AML-193 (cell line): Measurements from ENCODE around the gene GPC3.

Experiments used
- DNase-seq, 2 experiments: peaks; one replicate each; lab custom pipeline; 2025; lab: John Stamatoyannopoulos, UW

Gene GPC3

DNA sequence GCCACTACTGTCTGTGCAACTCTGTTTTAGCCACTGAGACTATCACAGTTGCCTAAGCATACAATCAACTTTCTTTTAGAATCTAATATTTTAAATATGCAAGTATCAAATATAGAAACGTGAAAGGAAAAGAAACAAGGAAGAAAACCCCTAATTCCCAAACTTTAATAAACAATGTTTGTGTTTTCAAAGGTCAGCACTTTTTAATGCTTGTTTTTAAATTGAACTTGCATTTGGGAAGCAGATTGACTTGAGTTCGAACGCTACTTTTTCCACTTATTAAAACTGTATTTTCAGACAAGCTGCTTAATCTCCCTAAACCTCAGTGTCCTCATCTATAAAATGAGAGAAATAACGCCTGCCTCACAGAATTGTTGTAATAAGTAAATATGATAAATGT lies 384.3 kb downstream of the GPC3 start:
- DNase-seq = no peak

DNA sequence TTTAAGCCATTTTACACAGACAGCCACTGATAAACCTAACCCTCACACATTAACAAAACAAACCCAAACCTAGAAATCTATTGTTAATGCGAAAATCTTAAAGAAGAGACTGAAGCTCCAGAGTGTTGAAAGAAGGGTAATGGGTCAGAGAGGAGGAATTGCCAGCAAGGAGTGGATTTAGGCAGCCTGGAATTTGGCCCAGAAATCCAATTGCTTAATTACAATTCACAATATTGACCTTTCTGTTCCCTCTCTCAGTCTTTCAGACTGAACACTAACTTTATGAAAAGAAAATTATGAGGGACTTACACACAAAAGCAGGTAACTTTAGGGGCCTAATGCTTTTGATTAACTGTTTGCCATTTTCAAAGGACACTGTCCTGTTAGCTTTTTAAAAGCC lies 384.9 kb downstream of the GPC3 start:
- DNase-seq = no peak

DNA sequence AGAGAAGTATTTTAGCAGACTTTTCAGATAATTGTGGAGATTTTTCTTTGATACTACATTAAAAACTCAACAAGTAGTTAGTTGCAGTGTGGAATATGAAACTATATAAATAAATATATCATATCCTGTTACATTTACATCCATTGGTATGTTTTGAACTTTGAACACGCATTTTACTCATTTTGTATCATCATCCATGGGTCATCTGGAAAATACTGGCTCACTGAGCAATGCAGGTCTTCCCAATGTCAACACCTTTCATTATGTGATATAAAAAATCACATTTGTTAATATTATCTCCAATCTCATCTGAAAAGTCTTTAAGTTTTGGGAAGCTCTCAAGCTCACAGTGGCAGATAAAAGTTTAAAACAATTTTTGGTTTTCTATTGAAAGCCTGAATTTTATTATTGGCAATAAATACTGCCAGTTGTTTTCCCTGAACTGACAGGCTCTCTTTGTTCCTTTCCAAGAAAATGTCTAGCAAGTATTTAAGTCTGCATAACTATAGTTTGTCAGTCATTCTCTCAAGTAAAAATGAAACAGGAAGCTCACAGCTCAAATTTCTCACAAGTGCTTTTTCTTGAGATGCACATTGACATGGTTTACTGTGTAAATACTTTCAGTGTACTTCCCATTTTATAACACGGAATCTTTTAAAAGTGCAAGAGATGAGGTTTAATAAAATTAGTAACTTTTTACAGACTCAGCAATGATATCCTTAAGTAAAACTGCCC lies 386.6 kb downstream of the GPC3 start:
- DNase-seq = no peak

DNA sequence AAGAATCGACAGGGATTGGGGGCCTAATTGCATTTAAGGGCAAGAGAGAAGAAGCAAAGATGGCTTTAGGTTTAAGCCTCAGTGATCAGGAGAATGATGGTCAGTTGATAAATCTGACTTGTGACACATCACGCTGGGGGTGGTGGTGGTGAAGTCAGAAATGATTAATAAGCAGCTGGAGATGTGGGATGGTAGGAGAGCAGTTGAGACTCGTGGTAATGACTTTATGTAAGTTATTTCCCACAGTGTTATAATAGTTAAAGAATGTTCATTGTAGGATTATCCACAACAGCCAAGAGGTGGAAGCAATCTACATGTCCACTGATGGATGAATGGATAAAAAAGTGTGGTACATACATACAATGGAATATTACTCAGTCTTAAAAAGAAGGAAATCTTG lies 391.2 kb downstream of the GPC3 start:
- DNase-seq = no peak

DNA sequence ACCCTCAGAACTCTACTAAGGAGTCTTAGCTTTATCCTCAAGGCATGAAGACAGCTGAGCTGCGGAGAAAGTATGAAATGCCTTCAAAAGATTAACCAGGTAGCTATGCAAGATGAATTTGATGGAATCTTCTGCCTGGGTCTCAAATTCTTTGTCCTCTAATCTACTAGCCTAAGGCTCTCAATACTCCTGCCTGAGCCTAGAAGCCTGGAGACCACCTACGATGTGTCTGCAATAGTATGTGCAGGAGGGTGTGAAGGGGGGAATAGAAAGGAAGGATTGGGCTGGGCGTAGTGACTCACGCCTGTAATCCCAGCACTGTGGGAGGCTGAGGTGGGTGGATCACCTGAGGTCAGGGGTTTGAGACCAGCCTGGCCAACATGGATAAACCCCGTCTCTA lies 391.9 kb downstream of the GPC3 start:
- DNase-seq = no peak

DNA sequence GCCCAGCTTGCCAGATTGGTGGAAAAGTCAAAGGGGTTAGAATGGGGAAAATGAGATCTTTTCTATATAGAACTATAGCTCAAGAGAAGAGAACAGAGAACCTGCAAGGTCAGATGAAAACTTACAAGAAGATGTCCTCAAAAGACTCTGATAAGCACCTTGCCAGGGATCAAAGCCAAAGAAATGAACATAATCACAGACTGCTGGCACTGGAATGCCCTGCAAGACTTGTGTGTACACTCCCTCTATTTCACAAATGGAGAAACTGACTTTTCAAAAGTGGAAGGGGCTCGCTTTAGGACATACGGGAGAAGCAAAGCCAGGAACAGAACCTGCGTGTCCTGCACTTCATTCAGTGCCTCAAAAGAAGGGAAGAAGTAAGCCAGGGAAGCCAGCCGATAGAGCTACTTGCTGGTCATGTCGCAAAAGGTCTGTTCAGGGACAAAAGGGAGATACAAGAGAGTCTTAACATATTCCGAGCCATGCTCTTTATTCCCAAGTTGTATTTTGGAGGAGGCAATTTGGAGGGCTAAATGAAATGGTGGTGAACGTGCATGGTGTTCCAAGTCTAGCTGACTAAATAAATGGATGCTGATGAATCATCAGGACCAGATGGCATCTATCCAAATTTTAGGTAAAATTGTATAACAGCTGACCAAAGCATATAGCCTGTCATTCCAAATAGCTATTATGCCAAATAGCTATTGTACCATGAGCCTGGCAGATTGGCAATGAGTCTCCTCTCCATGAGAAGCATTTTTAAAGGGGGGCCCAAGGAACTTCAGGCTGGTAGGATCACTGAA lies 394.5 kb downstream of the GPC3 start:
- no peak for DNase-seq

DNA sequence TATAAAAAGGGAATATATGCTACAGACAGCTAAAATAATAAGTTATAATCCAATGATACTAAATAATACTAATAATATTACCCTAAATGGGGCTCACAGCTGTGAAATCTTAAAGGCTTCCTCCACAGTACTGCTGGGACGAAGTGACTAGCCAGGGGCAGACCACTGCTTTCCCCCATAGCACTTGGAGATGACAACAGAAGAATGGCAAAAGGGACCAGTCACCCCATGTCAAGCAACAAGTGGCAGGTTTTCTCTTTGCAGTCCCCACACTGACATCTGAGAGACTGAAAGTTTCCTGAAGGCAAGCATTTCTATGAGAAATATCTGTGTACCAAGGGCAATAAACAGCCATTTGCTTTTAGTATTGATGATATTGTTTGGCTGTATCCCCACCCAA lies 396.6 kb downstream of the GPC3 start:
- DNase-seq = no peak

DNA sequence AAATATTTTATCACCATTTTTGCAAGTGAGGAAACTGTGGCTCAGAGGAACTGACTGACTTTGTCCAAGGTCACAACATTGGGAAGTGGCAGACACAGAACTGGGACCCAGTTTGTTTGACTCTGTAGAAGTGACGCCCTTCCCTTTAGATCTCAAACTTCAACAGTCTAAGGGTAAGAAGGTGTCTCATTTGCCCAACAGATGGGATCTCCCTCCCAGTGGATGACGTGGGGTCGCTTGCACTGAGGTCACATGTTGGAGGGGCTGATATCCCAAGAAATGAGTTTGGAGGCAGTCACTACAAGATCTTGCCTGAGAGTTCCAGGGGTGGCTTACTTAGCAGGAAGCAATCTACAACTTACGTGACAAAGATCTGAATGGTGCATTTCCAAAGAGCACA lies 397.6 kb downstream of the GPC3 start:
- DNase-seq = no peak

DNA sequence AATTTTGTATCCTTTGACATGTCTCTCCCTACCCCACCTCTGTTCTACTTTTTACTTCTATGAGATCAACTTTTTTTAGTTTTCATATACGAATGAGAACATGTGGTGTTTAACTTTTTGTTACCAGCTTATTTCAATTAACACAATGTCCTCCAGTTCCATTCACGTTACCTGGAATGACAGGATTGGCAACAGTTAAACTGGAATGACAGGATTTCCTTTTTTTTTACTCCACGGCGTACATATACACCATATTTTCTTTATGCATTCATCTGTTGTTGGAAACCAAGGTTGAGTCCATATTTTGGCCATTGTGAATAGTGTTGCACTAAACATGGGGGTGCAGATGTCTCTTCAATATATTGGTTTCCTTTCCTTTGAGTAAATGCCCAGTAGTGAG lies 398.3 kb downstream of the GPC3 start:
- no peak for DNase-seq

DNA sequence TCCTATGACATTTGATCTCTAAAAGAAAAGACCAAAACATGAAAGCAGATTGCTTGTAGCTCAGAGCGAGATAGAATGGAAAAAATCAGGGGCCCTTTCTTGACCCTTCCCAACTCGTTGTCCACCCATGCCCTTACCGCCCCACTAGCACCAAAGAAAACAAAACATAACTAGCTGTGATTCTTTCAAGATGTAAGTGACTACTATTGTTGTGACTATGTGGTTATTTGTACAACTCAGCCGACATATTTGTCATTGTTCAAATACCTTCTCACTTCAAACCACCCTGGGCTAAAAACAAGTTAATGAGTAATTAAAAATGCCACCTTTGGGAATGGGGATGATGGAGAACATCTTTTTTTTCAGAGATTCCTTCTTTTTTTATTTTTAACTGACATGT lies 399.0 kb downstream of the GPC3 start:
- no peak for DNase-seq

DNA sequence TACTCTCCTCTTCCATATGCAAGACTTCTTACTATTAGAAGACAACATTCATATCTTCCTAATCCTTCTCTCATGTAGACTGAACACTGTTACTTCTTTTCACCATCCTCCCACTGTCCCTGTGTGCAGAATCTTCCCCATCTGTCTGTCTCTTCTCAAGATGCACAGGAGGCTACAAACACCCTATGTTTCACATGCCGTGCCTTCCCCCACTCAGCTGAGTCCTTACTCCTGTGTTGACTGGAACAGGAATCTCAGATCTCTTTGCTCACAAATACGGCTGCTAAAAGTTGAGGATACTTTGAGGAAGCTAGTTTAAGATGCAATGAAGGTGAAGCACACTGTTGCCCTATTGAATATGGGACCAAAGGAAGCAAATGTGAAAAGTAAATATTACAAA lies 401.6 kb downstream of the GPC3 start:
- DNase-seq = no peak

DNA sequence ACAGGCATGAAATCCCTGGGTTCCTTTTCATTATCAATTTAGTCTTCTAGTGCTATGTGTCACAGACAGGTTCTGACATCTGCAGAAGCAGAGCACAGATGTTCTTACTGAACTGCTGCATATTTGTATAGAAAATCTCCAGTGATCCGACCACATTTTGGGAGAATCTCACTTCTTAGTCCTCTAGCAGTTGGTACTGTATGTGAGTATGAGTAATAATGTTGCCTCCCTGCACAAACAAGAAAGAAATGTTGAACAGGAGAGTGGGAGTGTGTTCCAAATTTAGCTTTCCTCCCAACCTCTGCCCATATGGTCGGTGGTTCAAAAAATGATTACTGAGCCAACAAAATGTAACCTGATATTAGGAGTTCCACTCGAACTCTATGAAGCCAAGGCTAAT lies 404.8 kb downstream of the GPC3 start:
- no peak for DNase-seq

DNA sequence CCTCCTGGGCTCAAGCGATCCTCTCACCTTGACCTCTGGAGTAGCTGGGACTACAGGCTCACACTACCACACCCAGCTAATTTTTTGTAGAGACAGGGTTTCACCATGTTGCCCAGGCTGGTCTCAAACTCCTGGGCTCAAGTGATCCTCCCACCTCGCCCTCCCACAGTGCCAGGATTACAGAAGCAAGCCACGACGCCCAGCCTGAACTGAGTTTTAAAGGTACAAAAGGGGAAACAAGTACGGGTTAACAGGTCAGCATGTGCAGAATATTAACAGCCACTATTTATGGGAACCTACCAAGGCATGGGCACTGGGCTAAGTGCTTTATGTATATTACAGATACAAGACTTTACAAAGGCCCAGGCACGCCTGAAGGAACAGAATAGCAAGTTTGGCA lies 405.8 kb downstream of the GPC3 start:
- no peak for DNase-seq

DNA sequence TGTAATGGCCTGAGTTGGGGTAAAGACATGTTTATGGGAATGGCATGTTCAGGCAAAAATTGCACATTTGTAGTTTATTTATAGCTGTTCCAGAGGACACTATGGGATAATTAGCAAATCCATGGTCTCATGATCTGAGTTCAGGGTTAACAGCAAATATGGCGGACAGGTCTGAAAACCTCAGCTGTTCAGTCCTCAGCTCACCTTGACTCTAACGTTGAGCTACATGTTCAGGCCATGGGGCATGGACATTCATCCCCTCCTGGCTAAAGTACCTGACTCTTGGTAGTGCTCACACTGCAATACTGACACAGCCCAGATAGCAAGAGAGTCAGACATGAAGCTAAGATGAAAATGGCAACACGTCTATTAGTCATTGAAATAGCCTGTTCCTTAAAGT lies 408.5 kb downstream of the GPC3 start:
- no peak for DNase-seq

DNA sequence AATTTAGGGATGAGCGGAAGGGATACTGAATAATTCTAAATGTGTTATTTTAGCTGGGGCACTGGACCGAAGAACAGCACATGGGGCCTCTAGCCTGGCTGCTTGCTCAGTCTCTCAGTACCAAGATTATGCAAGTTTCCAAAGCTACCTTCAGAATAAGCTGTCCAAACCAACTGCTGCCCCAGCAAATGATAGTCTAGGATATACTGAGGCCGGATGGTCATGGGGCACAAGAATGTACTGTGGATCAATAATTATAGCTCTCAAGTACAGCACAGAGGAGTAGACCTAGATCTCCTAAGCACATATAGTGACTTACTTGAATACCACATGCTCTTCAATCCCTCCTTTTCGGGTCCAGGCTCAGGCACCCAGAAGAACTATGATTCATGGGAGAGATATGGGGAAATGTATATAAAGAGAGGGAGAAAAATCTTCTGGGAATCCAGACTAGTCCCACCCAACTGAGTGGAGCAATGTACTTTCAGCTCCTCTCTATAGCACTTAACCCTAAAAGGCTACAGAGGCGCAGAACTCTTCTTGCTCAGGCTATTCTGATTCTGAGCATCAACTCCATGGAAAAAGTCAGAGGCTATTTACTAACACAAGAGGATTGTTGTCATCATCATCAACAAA lies 409.8 kb downstream of the GPC3 start:
- DNase-seq = no peak

DNA sequence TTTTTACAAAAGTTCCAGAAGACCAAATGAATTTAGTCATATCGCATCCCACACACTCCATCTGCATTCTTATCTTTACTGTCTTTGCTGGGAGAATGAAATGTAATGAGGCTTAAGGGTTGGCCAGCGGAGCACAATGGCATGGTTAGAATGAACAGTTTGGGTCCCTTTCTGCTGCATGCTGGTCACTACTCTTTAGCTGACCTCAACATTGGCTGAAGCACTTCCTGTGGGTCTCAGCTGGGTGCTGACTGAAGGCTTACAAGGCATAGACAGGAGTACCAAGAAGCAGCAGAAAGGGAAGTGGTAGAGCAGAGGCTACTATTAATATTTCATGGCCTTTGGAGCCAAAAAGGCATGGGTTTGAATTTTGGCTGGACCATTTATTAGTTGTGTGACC lies 410.7 kb downstream of the GPC3 start:
- DNase-seq = no peak

DNA sequence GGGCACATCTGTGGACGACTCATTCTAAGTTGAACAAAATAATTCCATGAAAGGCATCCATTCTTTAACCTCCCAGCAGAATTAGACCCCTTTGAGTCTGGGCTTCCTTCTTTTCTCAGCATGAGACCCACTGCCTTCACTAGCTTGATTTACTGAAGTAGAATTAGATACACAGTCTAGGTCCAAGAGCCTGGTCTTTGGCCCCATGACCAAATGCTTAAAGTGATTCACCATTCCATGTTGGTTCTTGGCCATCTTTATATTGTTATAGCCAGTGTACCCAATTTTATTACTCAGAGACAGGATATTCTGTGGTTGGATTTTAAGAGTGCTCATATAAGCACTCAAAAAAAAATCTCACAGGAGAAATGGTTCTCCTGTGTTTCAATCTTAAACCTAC lies 414.8 kb downstream of the GPC3 start:
- DNase-seq = no peak

DNA sequence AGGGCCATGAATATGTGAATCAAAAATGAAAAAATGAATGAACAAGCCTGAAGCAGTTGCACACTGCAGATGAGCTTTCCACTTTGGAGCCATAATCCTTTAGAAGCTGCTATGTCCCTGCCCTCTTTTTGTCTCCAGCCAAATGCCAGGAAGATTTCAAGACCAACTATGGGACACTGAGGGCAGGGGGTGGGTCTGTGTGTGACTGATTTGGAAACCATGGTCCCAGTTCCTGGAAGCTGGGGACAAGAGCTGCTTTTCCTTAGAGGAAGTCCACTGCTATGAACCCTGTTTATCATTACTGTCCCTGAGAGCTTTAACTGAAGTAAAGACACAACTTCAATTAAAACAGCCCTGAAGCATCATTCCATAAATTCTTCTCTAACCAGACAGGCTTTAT lies 416.2 kb downstream of the GPC3 start:
- DNase-seq = no peak

DNA sequence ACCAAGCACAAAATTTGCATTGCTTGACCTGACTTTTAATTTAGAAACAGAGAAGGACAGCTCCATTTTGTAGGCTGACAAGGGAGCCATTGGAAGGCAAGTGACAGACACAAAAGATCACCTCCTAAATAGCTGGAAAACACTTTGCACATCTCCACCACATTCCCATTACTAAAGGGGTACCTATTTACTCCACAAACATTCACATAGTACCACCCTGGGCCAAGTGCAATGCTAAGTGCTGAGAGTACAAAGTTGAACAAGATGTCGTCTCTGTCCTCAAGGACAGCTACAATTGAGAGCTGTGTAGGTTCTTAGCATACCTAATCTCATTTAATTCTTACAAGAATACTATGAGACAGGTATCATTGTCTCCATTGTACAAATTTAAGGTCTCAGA lies 417.3 kb downstream of the GPC3 start:
- no peak for DNase-seq

DNA sequence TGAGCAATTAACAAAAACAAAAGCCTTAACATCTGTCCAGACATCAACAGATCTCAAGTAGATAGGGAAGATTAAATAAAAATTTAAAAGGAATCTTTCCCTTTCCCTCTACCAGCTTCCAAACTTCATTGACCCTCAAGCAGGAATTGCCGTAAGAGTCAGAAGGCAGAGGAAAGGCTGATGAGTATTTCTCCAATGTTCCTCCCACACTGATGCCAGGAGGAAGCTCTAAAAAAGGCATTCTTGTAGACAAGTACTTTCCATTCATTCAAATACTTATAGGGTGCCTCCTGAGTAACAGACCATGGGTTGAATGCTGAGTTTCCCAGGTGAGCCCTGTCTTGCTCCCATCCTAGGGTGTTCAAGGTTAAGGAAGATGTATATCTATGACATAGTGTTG lies 418.5 kb downstream of the GPC3 start:
- no peak for DNase-seq

DNA sequence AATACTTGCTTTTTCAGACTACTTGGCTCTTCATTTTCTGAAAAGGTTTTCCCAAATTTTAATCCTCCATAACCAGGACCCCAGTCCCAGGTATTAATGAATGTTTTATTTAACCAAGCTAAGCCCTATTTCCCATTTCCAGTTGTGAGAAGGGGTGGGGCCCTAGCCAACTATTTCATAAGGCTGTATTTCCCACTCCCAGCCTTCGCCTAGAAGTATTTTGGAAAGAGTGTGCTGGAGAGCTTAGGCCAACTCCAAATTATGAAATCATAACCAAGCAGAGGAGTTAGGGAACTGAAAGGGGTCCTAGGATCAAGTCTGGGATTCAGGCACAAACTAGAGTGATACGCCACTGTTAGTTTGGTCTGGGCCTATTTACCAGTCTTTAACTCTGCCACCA lies 421.7 kb downstream of the GPC3 start:
- DNase-seq = no peak

DNA sequence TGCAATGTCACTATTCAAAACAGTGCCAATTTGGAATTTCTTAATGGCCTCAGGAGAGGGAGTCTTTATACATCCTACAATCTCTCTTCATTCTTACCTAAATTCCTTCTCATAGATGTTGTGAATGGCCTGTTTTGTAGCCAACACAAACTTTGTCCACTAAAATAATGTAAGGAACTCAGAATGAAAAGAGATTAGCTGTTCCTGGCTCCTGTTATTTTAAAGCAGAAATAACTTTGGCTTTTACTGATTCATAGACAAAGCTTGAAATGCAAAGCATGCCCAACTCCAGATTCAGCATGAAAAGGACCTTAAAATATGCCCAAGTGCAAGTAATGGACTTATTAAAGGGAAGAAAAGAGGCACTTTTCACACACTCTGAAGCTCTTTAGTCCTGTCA lies 424.1 kb downstream of the GPC3 start:
- no peak for DNase-seq

DNA sequence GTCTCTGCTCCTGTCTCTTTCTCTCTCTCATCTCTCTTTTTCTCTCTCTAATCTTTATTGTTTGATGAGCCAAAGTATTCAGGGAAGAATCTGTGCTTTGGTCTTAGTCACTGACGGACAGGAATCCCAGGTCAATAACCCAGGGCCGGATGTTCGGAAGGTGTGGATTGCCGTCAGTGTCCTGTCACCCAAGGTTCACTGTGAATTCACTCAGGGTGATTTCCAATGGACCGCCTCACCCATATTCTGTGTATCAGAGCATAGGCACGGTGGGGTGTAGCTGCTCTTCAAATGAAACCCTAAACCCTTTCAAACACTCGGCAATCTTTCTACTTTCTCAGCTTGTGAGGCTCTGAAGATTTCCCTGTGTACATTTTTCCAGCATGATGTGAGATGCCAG lies 425.5 kb downstream of the GPC3 start:
- no peak for DNase-seq
